Panc1 (cell line): Measurements from ENCODE around the gene NTN3.

Source experiments
- CTCF ChIP-seq: fragments of 450-650 bp; IDR thresholded peaks from 2 replicates; pipeline ENCODE4 v1.5.1; 2017; ENCODE audit warnings: mild to moderate bottlenecking
- POLR2AphosphoS5 ChIP-seq: IDR thresholded peaks from 2 replicates; pipeline ENCODE4 v1.6.1; 2012; ENCODE audit warnings: mild to moderate bottlenecking, low read depth, low read length, moderate library complexity
- REST ChIP-seq, 2 experiments: IDR thresholded peaks; 2 replicates each; pipeline ENCODE4 v1.6.1; 2011 to 2012; ENCODE audit warnings: low read depth in 2 of 2, control low read depth in 1 of 2, low read length in 1 of 2, mild to moderate bottlenecking in 1 of 2, moderate library complexity in 1 of 2; ENCODE audit not compliant: insufficient read depth in 1 of 2

- TF ChIP-seq POLR2AphosphoS5 (no peak), CTCF (no peak), REST (IDR thresholded peaks at IDR 0.05; ENCODE audit: insufficient read depth in 1 of 2, low read depth in 2 of 2, low read length in 1 of 2) (no peak)
Measured at GRCh38 chr16:2484898-2485508, 13.9 kb downstream of the NTN3 start.
